HEK293T (cell line): ENCODE measurements around the gene SYNE4.

ENCODE experiments used
- CTCF ChIA-PET: fragments of 350-600 bp; formaldehyde crosslinking; extraction: SDS; loops from one replicate; lab custom pipeline; 2021; ENCODE audit warnings: antibody characterized with exemption, inconsistent platforms; lab: Yijun Ruan, JAX
- POLR2A ChIA-PET: fragments of 350-600 bp; formaldehyde crosslinking; extraction: SDS; loops from one replicate; lab custom pipeline; 2020; ENCODE audit warnings: antibody characterized with exemption, inconsistent platforms; lab: Yijun Ruan, JAX
- DNase-seq: peaks from one replicate; pipeline ENCODE4 v3.0.0; 2012; ENCODE audit warnings: mixed read lengths; ENCODE audit errors: extremely low spot score
- ARNT ChIP-seq: fragments of 450-650 bp; IDR thresholded peaks from 2 replicates; pipeline ENCODE4 v1.6.1; 2017; ENCODE audit warnings: mild to moderate bottlenecking
- BHLHE40 ChIP-seq: fragments of 450-650 bp; IDR thresholded peaks from 2 replicates; pipeline ENCODE4 v1.6.1; 2016; ENCODE audit warnings: mild to moderate bottlenecking, moderate library complexity, borderline replicate concordance
- CTBP1 ChIP-seq: fragments of 450-650 bp; IDR thresholded peaks from 2 replicates; pipeline ENCODE4 v1.6.1; 2016; ENCODE audit warnings: borderline replicate concordance
- ELF4 ChIP-seq: fragments of 450-650 bp; IDR thresholded peaks from 2 replicates; pipeline ENCODE4 v1.6.1; 2017; ENCODE audit warnings: antibody characterized with exemption
- FOXA1 ChIP-seq: fragments of 450-650 bp; IDR thresholded peaks from 2 replicates; pipeline ENCODE4 v1.6.1; 2016; ENCODE audit warnings: mild to moderate bottlenecking
- FOXK2 ChIP-seq: fragments of 450-650 bp; IDR thresholded peaks from 2 replicates; pipeline ENCODE4 v1.6.1; 2016; ENCODE audit warnings: mild to moderate bottlenecking
- FOXM1 ChIP-seq: fragments of 450-650 bp; IDR thresholded peaks from 2 replicates; pipeline ENCODE4 v1.6.1; 2017; ENCODE audit warnings: mild to moderate bottlenecking, borderline replicate concordance
- HDGF ChIP-seq: fragments of 450-650 bp; IDR thresholded peaks from 2 replicates; pipeline ENCODE4 v1.6.1; 2017; ENCODE audit warnings: antibody characterized with exemption, borderline replicate concordance
- L3MBTL2 ChIP-seq: fragments of 450-650 bp; conservative IDR thresholded peaks from 2 replicates; pipeline ENCODE4 v1.6.1; 2016; ENCODE audit warnings: mild to moderate bottlenecking
- LEF1 ChIP-seq: fragments of 450-650 bp; IDR thresholded peaks from 2 replicates; pipeline ENCODE4 v1.6.1; 2017; ENCODE audit warnings: mild to moderate bottlenecking, borderline replicate concordance
- NFRKB ChIP-seq: fragments of 450-650 bp; IDR thresholded peaks from 2 replicates; pipeline ENCODE4 v1.6.1; 2016; ENCODE audit warnings: mild to moderate bottlenecking, moderate library complexity
- PKNOX1 ChIP-seq: fragments of 450-650 bp; IDR thresholded peaks from 2 replicates; pipeline ENCODE4 v1.6.1; 2016
- SP1 ChIP-seq: fragments of 450-650 bp; IDR thresholded peaks from 2 replicates; pipeline ENCODE4 v1.6.1; 2017
- SUZ12 ChIP-seq: fragments of 450-650 bp; IDR thresholded peaks from 2 replicates; pipeline ENCODE4 v1.6.1; 2016; ENCODE audit warnings: mild to moderate bottlenecking
- TARDBP ChIP-seq: fragments of 450-650 bp; IDR thresholded peaks from 2 replicates; pipeline ENCODE4 v1.6.1; 2016
- ZNF384 ChIP-seq: fragments of 450-650 bp; IDR thresholded peaks from 2 replicates; pipeline ENCODE4 v1.6.1; 2016

The SYNE4 gene

GRCh38 chr19:35975608-35976214, 32.9 kb downstream of the SYNE4 start:
- TF ChIP-seq FOXK2: no peak
- TF ChIP-seq ZNF384: no peak
- no peak for TF ChIP-seq TARDBP
- TF ChIP-seq ELF4: no peak
- no peak for TF ChIP-seq FOXA1
- TF ChIP-seq CTBP1: no peak
- ChIA-PET CTCF (no interaction called here), POLR2A (interaction anchor here (0.8 to 1.0 kb wide), 2 partner anchors 29 to 328 kb away, joined by 3 read pairs; partner anchors contain the start of gene COX6B1)
- DNase-seq: peak; percentile 46

GRCh38 chr19:35973487-35973886, 35.1 kb downstream of the SYNE4 start:
- CTCF ChIA-PET: no interaction called here

GRCh38 chr19:35966771-35967170, 41.8 kb downstream of the SYNE4 start:
- TF ChIP-seq FOXM1 (no peak), FOXA1 (no peak), ZNF384 (no peak), L3MBTL2 (no peak), PKNOX1 (no peak), ELF4 (no peak), TARDBP (no peak), NFRKB (no peak)
- ChIA-PET POLR2A (no interaction called here), CTCF (no interaction called here)
- DNase-seq: no peak

More at GRCh38 chr19:35973487-35973886, 35.1 kb downstream of the SYNE4 start:
- POLR2A ChIA-PET: no interaction called here
- DNase-seq: no peak
- TF ChIP-seq NFRKB: no peak
- TF ChIP-seq ARNT: no peak
- TF ChIP-seq BHLHE40: no peak
- no peak for TF ChIP-seq PKNOX1
- TF ChIP-seq LEF1: no peak
- no peak for TF ChIP-seq FOXA1
- TF ChIP-seq FOXM1: no peak
- no peak for TF ChIP-seq SUZ12
- no peak for TF ChIP-seq ZNF384
- no peak for TF ChIP-seq ELF4
- TF ChIP-seq L3MBTL2: no peak

- CTCF ChIA-PET: no interaction called here
Measured at GRCh38 chr19:35963514-35963913, 45.1 kb downstream of the SYNE4 start.

GRCh38 chr19:35960432-35960972, 48.1 kb downstream of the SYNE4 start:
- TF ChIP-seq FOXK2 (no peak), SP1 (no peak), ZNF384 (no peak), L3MBTL2 (no peak), CTBP1 (no peak), FOXM1 (no peak), PKNOX1 (no peak), ARNT (no peak), SUZ12 (no peak), NFRKB (no peak), LEF1 (no peak), FOXA1 (no peak), ELF4 (no peak), TARDBP (no peak), BHLHE40 (no peak), HDGF (no peak)
- no peak for DNase-seq
- ChIA-PET CTCF (no interaction called here), POLR2A (no interaction called here)

More at GRCh38 chr19:35963514-35963913, 45.1 kb downstream of the SYNE4 start:
- TF ChIP-seq FOXK2 (no peak), LEF1 (no peak), FOXM1 (no peak), FOXA1 (no peak), BHLHE40 (no peak), TARDBP (no peak), HDGF (no peak), ARNT (no peak), L3MBTL2 (no peak), ELF4 (no peak), PKNOX1 (no peak), NFRKB (no peak), CTBP1 (no peak), ZNF384 (no peak), SUZ12 (no peak), SP1 (no peak)
- peak; percentile 54 for DNase-seq
- POLR2A ChIA-PET: no interaction called here
